HT1080 (cell line): ENCODE results near the gene CMTM8. TPM values are rescaled to one million over a fixed set of nuclear protein-coding genes. Genes with fewer than 3 reads are reported as not detected.
"Not testable (repeated sequence)": the region's sequence is repeated elsewhere in the genome, so short reads cannot be mapped to it uniquely, and the experiment has no call there.

Experiments
- DNase-seq: peaks from one replicate; pipeline ENCODE4 v3.0.0-alpha.2; 2015; ENCODE audit warnings: low read depth
- total RNA-seq: library from RNA; depleted of rRNA; stranded (reverse); fragments of >200 nt; shearing (Covaris generic); gene quantifications from 2 replicates; pipeline ENCODE4 v1.2.3, GENCODE V29; 2014

The CMTM8 gene
- total RNA-seq, 1 experiment from 2014 or later = 10.4 TPM

DNA sequence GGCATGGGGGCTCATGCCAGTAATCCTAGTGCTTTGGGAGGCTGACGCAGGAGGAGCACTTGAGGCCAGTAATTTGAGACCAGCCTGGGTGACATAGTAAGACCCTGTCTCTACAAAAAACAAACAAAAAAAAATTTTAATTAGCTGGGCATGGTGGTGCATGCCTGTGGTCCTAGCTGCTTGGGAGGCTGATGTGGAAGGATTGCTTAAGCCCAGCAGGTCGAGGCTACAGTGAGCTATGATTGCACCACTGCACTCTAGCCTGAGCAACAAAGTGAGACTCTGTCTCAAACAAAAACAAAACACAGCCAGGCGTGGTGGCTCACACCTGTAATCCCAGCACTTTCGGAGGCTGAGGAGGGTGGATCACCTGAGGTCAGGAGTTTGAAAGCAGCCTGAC, 9.7 kb upstream of the CMTM8 start:
- not testable (repeated sequence) for DNase-seq

- DNase-seq = no peak
Observed at GRCh38 chr3:32229565-32229964, 8.9 kb upstream of the CMTM8 start.

DNA sequence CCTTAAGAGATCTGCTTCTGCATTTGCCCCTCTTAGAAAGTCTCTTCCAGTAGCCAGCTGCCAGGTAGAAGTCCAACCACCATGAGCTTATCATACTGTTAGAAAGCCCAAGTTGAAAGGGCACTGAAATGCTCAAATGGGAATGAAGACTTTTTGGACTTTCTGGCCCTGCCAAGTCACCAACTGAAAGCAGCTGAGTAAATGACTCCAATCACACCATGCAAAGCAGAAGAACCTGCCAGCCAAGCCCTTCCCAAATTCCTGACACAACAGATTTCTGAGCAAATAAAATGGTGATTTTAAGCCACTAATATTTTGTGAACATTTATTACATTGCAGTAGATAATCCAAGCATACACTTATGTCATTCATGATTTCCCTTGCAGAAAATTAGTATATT, 2.1 kb upstream of the CMTM8 start:
- no peak for DNase-seq

DNA sequence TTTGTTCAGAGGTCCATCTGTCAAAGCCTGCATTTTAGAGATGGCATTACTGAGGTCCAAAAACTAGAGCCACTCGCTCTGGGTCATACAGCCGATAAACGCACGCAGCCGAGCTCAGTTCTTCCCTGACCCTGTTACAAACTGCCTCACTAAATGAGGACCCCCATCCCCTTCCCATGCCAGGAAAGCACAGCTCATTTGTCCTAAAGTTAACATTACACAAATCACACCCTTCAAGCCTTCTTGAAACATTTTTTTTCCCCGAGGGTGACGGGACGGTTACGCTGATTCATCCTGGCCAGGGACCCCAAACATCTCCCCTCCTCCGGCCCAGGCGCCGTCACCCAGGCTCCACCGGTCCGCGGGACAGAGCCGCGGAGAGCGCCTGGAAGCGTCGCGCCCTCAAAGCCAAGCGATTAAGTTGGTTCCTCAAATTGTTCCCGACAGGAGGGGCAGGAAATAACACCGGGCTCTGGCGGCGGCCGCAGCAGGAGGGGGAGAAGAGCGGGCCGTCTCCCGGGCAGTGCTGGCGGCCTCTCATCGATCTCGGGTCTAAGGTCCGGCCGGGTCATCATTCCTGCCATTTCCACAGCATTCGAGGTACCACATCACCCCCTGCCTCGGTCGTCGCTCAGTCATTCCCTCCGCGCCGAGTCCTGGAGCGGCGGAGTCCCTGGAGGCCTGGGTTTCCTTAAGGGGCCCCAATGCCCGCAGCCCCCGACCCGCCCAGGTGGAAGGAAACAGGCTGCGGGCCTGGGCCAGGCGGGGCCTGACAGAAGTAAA, 619 bp upstream of the CMTM8 start:
- no peak for DNase-seq

GRCh38 chr3:32239307-32240158, 1.1 kb downstream of the CMTM8 start:
- DNase-seq = peak; percentile 37

- DNase-seq = peak; percentile 47
Observed at GRCh38 chr3:32240159-32240545, 1.7 kb downstream of the CMTM8 start.

DNA sequence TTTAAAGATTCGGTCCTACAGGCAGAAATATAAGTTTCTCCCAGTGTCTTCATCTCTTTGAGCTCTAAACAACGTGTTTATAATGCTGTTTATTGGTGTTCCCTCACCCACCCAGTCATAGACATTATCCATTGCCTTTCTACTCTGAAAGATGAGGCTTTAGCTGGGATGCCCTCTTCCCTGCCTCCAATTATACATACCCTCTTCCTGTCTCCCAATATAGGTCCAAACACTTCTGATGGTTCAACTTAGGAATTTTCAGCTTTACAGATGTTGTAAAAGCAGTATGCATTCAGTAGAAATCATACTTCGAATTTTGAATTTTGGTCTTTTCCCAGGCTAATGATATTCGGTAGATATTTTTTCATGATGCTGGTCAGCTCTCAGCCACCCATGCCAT, 2.6 kb downstream of the CMTM8 start:
- DNase-seq = no peak

DNA sequence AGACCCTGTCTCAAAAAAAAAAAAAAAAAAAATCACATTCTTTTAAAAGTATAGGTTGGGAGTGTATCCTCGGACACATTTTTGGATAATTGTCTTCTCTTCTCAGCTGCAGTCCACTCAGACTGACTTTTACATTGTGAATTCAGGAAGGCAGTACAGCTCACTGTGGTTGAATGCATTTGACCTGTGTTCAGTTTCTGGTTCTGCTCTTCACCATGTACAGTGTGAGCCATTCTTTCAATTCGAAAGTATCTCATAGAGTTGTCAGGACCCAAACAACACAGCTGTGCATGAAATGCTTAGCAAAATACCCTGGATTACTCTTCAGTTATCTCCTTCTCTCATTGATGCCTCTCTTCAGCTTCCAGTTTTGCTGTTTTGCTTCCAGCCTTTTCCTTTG, 5.0 kb downstream of the CMTM8 start:
- no peak for DNase-seq

GRCh38 chr3:32245200-32245599, 6.7 kb downstream of the CMTM8 start:
- no peak for DNase-seq

- no peak for DNase-seq
Observed at GRCh38 chr3:32246079-32246675, 7.7 kb downstream of the CMTM8 start.

- DNase-seq = peak; percentile 96
Observed at GRCh38 chr3:32249184-32249782, 10.8 kb downstream of the CMTM8 start.

- DNase-seq = no peak
Observed at GRCh38 chr3:32254268-32254667, 15.8 kb downstream of the CMTM8 start.

GRCh38 chr3:32255345-32255744, 16.9 kb downstream of the CMTM8 start:
- DNase-seq = no peak

- DNase-seq = no peak
Observed at GRCh38 chr3:32256206-32256605, 17.7 kb downstream of the CMTM8 start.

DNA sequence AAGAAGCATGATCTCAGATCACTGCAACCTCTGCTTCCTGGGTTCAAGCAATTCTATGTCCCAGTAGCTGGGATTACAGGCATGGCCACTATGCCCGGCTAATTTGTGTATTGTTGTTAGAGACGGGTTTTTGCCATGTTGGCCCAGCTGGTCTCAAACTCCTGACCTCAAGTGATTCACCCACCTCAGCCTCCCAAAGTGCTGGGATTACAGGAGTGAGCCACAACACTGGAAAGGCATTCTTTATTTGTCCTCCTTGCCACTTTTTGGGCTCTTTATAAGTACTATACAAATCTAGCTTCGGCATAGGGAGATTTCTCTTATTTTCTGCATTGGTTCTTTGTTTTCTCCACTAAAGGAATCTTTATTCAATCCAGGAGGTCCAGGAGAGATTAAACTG, 18.6 kb downstream of the CMTM8 start:
- peak; percentile 69 for DNase-seq

GRCh38 chr3:32257641-32258438, 19.4 kb downstream of the CMTM8 start:
- no peak for DNase-seq

GRCh38 chr3:32258869-32259268, 20.4 kb downstream of the CMTM8 start:
- DNase-seq = no peak

DNA sequence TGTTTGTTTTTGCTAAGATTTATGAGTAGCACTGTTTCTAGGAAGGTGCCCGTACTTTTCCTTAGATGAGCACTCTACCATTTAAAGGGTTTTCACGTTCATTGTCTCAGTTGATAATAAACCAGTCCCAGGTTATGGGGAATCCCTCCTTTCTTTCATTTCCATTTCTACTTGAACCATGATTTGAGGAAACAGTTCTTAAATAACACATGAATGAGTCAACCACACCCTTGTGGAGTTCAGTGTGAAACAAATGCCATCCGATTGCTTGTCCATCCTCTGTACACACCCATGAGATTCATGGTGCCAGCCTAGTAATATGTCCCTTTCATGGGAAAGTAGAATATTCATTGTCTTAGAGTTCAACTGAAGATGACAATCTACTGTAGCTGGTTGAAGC, 23.1 kb downstream of the CMTM8 start:
- peak; percentile 30 for DNase-seq

- no peak for DNase-seq
Observed at GRCh38 chr3:32262201-32262600, 23.7 kb downstream of the CMTM8 start.

DNA sequence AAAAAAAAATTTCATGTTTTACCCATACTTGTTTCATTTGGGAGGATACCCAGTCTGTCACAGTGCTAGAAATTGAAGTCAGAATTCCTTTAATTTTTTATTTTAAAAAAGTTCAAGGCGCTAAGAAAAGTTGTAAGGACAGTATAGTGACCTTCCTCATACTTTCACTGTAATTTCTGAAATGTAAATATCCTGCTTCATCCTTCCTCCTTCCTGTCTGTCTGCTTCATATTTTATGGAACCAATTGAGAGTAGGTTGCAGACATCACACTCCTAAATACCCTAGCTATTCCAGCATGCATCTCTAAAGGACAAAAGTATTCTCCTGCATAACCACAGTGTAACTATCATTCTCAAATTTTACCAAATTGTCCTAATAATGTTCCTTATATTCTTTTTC, 35.8 kb downstream of the CMTM8 start:
- DNase-seq = no peak

GRCh38 chr3:32275506-32275905, 37.0 kb downstream of the CMTM8 start:
- no peak for DNase-seq
